GM19324 (cell line): ENCODE measurements around the gene RAB22A.
"Not testable (repeated sequence)": the region's sequence is repeated elsewhere in the genome, so short reads cannot be mapped to it uniquely, and the experiment has no call there.

Experiments used
- ATAC-seq: cut with Tn5 transposase; IDR thresholded peaks from one replicate; pipeline ENCODE4 v1.9.1; 2021; ENCODE audit warnings: mild to moderate bottlenecking, moderate library complexity; ENCODE audit not compliant: unreplicated experiment, low FRiP score

The RAB22A gene

DNA sequence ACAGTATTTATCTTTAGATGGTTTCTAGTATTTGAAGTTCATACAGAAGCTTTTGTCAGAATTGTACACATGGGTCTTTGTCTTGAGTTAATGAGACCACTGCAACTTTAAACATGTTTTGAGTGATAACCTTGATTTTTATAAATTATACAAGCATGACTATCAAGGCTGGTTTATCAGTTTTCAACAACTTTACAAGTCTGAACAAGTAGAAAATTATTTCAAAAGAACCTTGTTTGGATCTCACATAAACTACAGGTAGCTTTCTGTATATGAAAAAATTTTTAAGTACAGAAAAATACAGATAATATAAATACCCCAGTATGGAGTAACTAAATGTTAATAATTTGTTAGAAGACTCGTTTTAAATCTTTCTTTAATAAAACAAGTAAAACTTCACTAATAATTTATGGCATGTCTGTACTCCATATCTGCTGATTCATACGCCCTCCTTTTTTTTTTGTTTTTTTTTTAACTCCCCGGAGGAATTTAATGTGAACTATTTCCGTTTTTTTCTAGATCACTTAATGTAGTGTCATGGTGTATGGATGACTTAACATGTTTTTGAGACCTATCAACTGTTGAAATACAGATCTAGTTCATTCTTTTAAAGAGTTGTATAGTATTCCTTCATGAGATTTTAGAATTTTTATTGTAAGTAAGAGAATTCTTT lies 97.8 kb downstream of the RAB22A start:
- ATAC-seq, result no peak

DNA sequence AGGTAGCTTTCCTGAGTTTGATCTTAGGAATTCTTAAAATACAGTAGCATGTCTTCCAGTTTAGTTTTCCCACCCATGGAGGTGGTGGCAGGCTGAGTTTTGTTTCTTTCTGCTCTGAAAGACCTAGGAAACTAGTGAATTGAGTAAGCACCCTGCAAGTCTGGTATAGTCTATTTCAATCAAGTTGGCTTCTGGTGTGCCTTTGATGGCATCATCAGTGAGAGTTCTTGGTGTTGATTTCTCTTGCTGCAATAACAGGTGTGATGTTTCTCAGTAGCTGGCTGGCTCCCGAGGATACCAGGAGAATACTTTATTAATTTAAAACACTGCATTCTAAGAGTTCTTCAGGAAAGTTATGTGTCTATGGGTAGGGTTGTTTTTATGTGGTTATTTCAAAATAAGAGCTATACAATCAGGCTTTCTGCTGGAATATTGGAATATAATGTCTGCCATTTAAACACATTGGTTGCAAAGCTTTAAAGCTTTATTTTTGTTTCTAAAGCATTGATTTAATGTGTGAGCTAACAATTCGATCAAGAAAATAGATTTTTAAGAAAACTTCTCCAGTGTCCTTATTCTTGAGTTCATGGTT lies 98.5 kb downstream of the RAB22A start:
- ATAC-seq, result no peak

DNA sequence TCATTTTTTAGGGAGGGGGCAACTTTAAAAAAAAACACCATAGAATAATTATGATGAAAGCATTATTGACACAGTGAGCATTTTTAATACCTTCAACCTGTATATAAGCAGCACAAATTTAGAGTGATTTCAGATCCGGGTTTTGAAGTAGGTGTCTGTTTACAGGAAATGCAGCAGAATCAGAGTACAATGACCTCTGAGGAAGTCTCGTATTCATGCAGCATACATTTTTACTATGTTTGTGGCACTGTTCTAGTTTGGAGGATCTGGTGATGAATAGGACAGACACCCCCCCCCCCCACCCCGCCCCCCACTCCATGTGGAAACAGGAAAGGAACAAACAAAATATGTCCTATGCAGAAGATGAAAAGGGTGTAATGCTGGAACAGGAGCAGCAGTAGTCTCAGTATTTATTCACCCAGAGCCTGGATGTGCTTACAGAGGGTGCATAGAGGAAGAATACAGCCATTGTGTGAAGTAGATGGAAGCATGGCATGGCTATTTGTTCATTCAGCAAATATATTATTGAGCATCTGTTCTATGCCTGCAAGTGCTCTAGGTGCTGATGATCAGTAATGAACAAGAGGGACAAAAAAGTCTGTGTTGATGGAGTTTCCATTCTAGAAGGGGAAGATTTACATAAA lies 99.2 kb downstream of the RAB22A start:
- no peak for ATAC-seq

DNA sequence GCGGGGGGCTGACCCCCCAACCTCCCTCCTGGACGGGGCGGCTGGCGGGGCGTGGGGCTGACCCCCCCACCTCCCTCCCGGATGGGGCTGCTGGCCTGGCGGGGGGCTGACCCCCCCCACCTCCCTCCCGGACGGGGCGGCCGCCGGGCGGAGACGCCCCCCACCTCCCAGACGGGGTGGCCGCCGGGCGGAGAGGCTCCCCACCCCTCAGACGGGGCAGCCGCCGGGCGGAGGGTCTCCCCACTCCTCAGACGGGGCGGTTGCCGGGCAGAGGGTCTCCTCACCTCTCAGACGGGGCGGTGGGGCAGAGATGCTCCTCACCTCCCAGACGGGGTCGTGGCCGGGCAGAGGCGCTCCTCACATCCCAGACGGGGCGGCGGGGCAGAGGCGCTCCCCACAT lies 104.7 kb downstream of the RAB22A start:
- not testable (repeated sequence) for ATAC-seq

DNA sequence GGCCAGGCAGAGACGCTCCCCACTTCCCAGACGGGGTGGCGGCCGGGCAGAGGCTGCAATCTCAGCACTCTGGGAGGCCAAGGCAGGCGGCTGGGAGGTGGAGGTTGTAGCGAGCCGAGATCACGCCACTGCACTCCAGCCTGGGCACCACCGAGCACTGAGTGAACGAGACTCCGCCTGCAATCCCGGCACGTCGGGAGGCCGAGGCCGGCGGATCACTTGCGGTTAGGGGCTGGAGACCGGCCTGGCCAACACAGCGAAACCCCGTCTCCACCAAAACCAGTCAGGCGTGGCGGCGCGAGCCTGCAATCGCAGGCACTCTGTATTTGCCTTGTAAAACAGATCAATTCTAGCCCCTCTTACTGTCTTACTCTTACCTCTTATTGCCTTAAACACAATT lies 105.3 kb downstream of the RAB22A start:
- not testable (repeated sequence) for ATAC-seq

DNA sequence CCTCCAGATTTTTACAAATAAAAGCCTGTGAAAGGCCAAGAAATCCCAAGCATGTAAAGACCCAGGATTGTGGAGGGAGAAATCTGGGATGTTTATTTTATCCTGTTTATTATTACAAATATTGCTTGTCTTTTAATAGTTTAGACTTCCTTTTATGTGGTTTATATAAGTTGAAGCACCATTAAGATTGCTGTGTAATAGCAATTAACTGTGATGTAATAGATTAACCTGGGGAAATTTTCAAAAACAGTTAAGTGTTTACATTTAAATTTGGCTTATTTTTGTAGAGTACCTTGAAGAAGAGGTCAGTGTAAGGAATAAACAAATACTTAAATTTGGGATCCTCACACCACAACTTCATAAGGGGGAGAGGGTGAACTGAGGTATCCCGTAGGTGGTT lies 106.5 kb downstream of the RAB22A start:
- no peak for ATAC-seq

DNA sequence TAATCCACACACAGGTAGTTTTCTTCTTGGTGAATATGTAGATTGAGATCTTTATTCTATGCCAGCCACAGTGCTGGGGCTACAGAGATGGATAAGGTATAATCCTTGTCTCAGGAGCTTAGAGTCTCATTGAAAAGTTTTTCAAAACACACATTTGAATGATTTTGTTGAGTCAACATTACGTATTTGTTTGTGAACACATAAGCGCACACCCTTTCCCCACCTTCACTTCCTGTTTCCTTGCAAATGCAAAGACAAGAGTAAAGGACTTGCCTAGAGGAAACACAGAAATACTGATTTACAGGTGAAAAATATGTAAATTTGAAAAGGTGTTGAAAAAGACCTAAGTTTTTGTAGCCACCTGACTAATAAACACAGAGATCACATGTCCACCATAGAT lies 107.3 kb downstream of the RAB22A start:
- ATAC-seq, result no peak
